Upper lobe of left lung (tissue), 6 donors: ENCODE measurements around the gene DCDC2. TPM values are rescaled to one million over a fixed set of nuclear protein-coding genes. Genes with fewer than 3 reads are reported as not detected.

ENCODE experiments used
- ATAC-seq, 2 donors: fragments of 200-7000 bp; cut with Tn5 transposase; one replicate each; pipeline ENCODE4 v1.9.1; 2022; ENCODE audit warnings: mild to moderate bottlenecking in 2 of 2, moderate library complexity in 2 of 2; ENCODE audit not compliant: low FRiP score in 2 of 2
- DNase-seq, 2 donors: peaks; one replicate each; pipeline ENCODE4 v3.0.0-alpha.2; 2019 to 2020
- H3K27ac ChIP-seq, 4 donors: fragments of 200-600 bp; sonication (generic); one replicate each; pipeline ENCODE4 v1.5.1; 2016 to 2019
- H3K27me3 ChIP-seq, 4 donors: fragments of 200-600 bp; sonication (generic); one replicate each; pipeline ENCODE4 v1.5.1; 2017 to 2019
- H3K36me3 ChIP-seq, 4 donors: fragments of 200-600 bp; sonication (generic); one replicate each; pipeline ENCODE4 v1.5.1; 2016 to 2019
- H3K4me1 ChIP-seq, 4 donors: fragments of 200-600 bp; sonication (generic); one replicate each; pipeline ENCODE4 v1.5.1; 2018 to 2019
- H3K4me3 ChIP-seq, 4 donors: fragments of 200-600 bp; sonication (generic); one replicate each; pipeline ENCODE4 v1.5.1; 2017 to 2019; ENCODE audit warnings: mild to moderate bottlenecking in 2 of 4, moderate library complexity in 1 of 4
- H3K9me3 ChIP-seq, 4 donors: fragments of 200-600 bp; sonication (generic); one replicate each; pipeline ENCODE4 v1.5.1; 2018 to 2019
- EP300 ChIP-seq, 4 donors: sonication (generic); formaldehyde crosslinking; IDR thresholded peaks; one replicate each; pipeline ENCODE4 v1.5.1; 2017; ENCODE audit warnings: antibody characterized with exemption in 4 of 4, control low read depth in 2 of 4
- POLR2A ChIP-seq, 4 donors: fragments of 450-650 bp; IDR thresholded peaks; one replicate each; pipeline ENCODE4 v1.5.1; 2016 to 2017; ENCODE audit warnings: antibody characterized with exemption in 4 of 4, mild to moderate bottlenecking in 2 of 4
- POLR2AphosphoS5 ChIP-seq, 2 donors: sonication (generic); formaldehyde crosslinking; IDR thresholded peaks; one replicate each; pipeline ENCODE4 v1.5.1; 2017; ENCODE audit warnings: antibody characterized with exemption in 2 of 2
- WGBS, 2 donors: methylation state at CpG; one replicate each; pipeline ENCODE4 v1.1.5; 2017 to 2018; 5-methylcytosine and 5-hydroxymethylcytosine counted together
- total RNA-seq, 6 donors: library from RNA; depleted of rRNA in 4 of 6; stranded (reverse); fragments of >200 nt in 4 of 6; gene quantifications; one replicate each; pipeline versions ENCODE4 v1.1.0 to v1.2.1, GENCODE V29; 2016 to 2021
- TF ChIP-seq, protein P1 (sequence below), 6 experiments: fragments of 450-650 bp in 4 of 6; fragments of 200-600 bp in 2 of 6; sonication (generic) in 2 of 6; IDR thresholded peaks; one replicate each; pipeline ENCODE4 v1.5.1; 2016 to 2019; ENCODE audit warnings: antibody characterized with exemption in 6 of 6
- donor health status: DM: no; HTN: no; CAD: no; lungs with moderate emphysema.
- donor health status: DM: no; HTN: yes; CAD: no; lungs with severe emphysema.

The DCDC2 gene
- total RNA-seq, 6 donors from 2014 or later: 7.1 to 9.4 (median 7.8) TPM

DNA sequence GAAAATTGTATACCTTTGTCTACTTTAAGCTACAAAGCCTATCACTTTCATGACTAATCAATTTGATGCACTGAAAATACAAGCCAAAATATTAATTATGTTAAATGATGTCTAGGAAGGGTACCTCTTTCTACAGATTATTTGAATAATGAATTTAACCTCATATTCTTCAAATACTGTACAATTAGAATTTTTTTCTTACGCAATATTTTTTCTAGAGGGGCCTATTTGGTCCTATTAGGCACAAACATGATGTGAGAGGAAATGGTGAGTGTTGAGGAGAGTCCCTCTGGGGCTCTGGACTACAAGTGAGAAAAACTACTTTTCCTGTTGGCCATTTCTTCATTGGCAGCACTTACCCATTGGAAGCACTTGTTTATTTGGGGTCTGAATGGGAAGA lies 5.4 kb downstream of the DCDC2 start:
- no peak overlapping the region for H3K27ac ChIP-seq
- TF ChIP-seq POLR2AphosphoS5 (IDR thresholded peaks at IDR 0.05): no peak
- TF ChIP-seq, protein P1, sequence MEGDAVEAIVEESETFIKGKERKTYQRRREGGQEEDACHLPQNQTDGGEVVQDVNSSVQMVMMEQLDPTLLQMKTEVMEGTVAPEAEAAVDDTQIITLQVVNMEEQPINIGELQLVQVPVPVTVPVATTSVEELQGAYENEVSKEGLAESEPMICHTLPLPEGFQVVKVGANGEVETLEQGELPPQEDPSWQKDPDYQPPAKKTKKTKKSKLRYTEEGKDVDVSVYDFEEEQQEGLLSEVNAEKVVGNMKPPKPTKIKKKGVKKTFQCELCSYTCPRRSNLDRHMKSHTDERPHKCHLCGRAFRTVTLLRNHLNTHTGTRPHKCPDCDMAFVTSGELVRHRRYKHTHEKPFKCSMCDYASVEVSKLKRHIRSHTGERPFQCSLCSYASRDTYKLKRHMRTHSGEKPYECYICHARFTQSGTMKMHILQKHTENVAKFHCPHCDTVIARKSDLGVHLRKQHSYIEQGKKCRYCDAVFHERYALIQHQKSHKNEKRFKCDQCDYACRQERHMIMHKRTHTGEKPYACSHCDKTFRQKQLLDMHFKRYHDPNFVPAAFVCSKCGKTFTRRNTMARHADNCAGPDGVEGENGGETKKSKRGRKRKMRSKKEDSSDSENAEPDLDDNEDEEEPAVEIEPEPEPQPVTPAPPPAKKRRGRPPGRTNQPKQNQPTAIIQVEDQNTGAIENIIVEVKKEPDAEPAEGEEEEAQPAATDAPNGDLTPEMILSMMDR (IDR thresholded peaks at IDR 0.05): no peak
- TF ChIP-seq EP300 (IDR thresholded peaks at IDR 0.05): no peak
- TF ChIP-seq POLR2A (IDR thresholded peaks at IDR 0.05): no peak
- H3K4me3 ChIP-seq: no peak overlapping the region
- H3K9me3 ChIP-seq: no peaks in the 10 kb centered on the region
- peaks cover 0 to 1% (median under 1%) of the 10 kb centered on the region in 4 donors for H3K4me1 ChIP-seq
- whole genome bisulfite sequencing, 2 donors: 97 to 100% methylated on average over 1 of the region's 1 CpG
- H3K27me3 ChIP-seq: no peaks in the 10 kb centered on the region
- ATAC-seq (no peak), DNase-seq (no peak)
- no peaks in the 10 kb centered on the region for H3K36me3 ChIP-seq

DNA sequence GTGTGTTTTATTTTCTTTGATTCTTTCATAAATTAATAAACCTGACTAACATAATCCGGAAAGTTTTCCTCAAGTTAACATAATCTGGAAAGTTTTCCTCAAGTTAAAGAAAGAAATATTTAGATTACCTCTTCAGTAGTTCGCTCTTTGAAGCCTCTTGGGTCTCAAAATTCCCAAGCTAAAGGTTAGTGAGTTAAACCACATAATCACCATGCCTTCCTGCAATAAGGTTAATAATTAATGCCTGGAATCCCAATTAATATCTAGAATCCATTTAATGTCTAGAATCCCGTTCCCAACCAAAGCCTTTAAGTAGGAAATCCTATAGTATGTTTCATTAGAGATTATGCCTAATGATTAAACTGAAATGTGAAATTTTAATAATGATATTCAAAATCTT lies 12.9 kb downstream of the DCDC2 start:
- 81 to 88% methylated on average over 3 of the region's 3 CpGs for WGBS, 2 donors
- Histone ChIP-seq H3K27ac (no peak overlapping the region), H3K27me3 (no peaks in the 10 kb centered on the region), H3K4me3 (no peak overlapping the region), H3K9me3 (no peaks in the 10 kb centered on the region), H3K36me3 (no peaks in the 10 kb centered on the region), H3K4me1 (no peaks in the 10 kb centered on the region)
- DNase-seq: no peak
- no peak for ATAC-seq
- TF ChIP-seq POLR2AphosphoS5 (IDR thresholded peaks at IDR 0.05) (no peak), EP300 (IDR thresholded peaks at IDR 0.05) (no peak), POLR2A (IDR thresholded peaks at IDR 0.05) (no peak)
- TF ChIP-seq, protein P1 (IDR thresholded peaks at IDR 0.05): no peak

DNA sequence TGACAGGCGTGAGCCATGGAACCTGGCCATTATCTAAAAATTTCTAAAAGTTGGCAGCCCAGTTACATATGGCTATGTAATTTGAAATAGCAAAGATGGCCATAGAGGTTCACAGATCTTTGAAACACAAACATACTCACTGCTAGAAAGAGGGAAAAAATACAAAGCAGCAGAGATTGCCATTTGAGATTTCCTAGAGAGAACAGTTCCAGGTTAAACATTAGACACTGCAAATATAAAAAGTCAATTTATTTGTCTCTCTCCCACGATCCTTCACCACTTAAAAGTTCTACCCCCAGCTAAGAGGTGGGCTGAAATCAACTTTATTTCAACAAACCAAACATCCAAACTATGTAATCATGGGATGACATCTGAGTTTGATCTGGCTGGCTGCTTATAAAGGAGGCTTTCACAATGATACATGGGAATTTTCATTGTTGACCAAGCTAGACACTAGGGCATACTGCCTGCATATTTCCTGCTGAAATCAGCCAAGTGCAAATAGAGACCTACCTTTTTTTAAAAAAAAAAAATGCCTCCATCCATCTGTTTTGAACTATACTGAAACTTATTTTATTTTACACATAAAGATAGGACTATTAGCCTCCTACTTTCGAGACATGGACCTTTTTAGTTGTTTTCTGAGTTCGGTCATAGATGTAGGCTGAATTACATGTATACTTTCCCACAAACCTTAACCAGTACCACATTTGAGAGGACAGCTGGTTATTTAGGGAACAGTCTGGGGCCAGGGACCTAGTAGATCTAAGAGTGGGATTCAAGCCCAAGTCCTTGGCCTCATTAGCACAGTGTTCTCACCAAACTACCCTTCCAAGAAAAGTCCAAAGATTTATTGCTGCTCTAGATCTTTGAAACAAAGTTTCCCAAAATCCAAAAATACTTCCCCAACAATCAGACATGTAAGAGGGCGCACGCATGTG lies 16.6 kb downstream of the DCDC2 start:
- DNase-seq (no peak), ATAC-seq (no peak)
- no peak overlapping the region for H3K27ac ChIP-seq
- H3K9me3 ChIP-seq: peaks cover 0 to 5% (median 2%) of the 10 kb centered on the region in 4 donors
- no peaks in the 10 kb centered on the region for H3K27me3 ChIP-seq
- TF ChIP-seq EP300 (IDR thresholded peaks at IDR 0.05) (no peak), POLR2AphosphoS5 (IDR thresholded peaks at IDR 0.05) (no peak), POLR2A (IDR thresholded peaks at IDR 0.05) (no peak)
- TF ChIP-seq, protein P1 (IDR thresholded peaks at IDR 0.05): no peak
- no peaks in the 10 kb centered on the region for H3K4me1 ChIP-seq
- H3K4me3 ChIP-seq: no peak overlapping the region
- H3K36me3 ChIP-seq: no peaks in the 10 kb centered on the region
- WGBS, 2 donors: 65 to 67% methylated on average over 6 of the region's 6 CpGs

DNA sequence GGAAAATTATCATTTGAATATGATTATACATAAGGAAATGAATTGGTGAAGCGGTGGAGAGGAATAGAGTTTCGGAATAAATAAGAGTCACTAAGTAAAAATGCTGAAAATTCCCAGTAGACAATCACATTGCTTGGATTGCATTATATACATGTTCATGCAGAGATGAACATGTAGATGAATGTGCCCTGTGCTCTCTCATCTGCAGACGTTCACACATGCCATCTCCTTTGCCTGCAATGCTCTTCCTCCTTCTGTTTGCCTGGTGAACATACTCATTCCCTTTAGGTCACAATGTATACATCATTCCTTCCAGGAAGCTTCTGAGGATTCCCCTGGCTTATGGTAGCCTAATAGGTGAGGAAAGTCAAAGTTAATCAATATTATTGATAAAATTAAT lies 17.9 kb downstream of the DCDC2 start:
- H3K27me3 ChIP-seq: no peaks in the 10 kb centered on the region
- H3K4me3 ChIP-seq: no peak overlapping the region
- peaks cover 0 to 5% (median 2%) of the 10 kb centered on the region in 4 donors for H3K9me3 ChIP-seq
- H3K4me1 ChIP-seq: no peaks in the 10 kb centered on the region
- TF ChIP-seq, protein P1 (IDR thresholded peaks at IDR 0.05): no peak
- TF ChIP-seq POLR2A (IDR thresholded peaks at IDR 0.05) (no peak), EP300 (IDR thresholded peaks at IDR 0.05) (no peak), POLR2AphosphoS5 (IDR thresholded peaks at IDR 0.05) (no peak)
- 75 to 83% methylated on average over 3 of the region's 3 CpGs for WGBS, 2 donors
- H3K36me3 ChIP-seq: no peaks in the 10 kb centered on the region
- no peak overlapping the region for H3K27ac ChIP-seq
- no peak for DNase-seq
- ATAC-seq: no peak
